Activated naive CD4-positive, alpha-beta T cell treated with anti-CD3 and anti-CD28 coated beads, Interleukin-2, amount 50 U/mL, for 24 hours (primary cell): ENCODE data around the gene KRTCAP2.
"Not testable (repeated sequence)": the region's sequence is repeated elsewhere in the genome, so short reads cannot be mapped to it uniquely, and the experiment has no call there.

ENCODE experiments used
- H3K27ac Mint-ChIP-seq: one replicate; pipeline ENCODE4 v1.8.0; 2021; ENCODE audit warnings: mild to moderate bottlenecking, mixed read lengths
- H3K27me3 Mint-ChIP-seq: one replicate; pipeline ENCODE4 v1.8.0; 2021; ENCODE audit warnings: mixed read lengths
- H3K36me3 Mint-ChIP-seq: one replicate; pipeline ENCODE4 v1.8.0; 2021; ENCODE audit warnings: mixed read lengths
- H3K4me1 Mint-ChIP-seq: one replicate; pipeline ENCODE4 v1.8.0; 2021; ENCODE audit warnings: mixed read lengths
- H3K4me3 Mint-ChIP-seq: one replicate; pipeline ENCODE4 v1.8.0; 2021; ENCODE audit warnings: mild to moderate bottlenecking, mixed read lengths
- H3K9me3 Mint-ChIP-seq: one replicate; pipeline ENCODE4 v1.8.0; 2021; ENCODE audit warnings: mixed read lengths

The KRTCAP2 gene

GRCh38 chr1:155192346-155193274 is 19.5 kb upstream of the KRTCAP2 start:
- peaks cover 40% of the 10 kb centered on the region for H3K4me1 Mint-ChIP-seq

GRCh38 chr1:155191904-155192303 is 18.8 kb upstream of the KRTCAP2 start:
- Mint-ChIP-seq H3K36me3 (no peaks in the 10 kb centered on the region), H3K27ac (no peak overlapping the region), H3K4me1 (peaks cover 40% of the 10 kb centered on the region), H3K27me3 (no peaks in the 10 kb centered on the region), H3K9me3 (no peaks in the 10 kb centered on the region), H3K4me3 (peak overlapping the region; percentile 42)

More at GRCh38 chr1:155192346-155193274, 19.5 kb upstream of the KRTCAP2 start:
- Mint-ChIP-seq H3K4me3 (peak overlapping the region; percentile 92), H3K27ac (peak overlapping the region; percentile 74), H3K9me3 (no peaks in the 10 kb centered on the region), H3K36me3 (no peaks in the 10 kb centered on the region), H3K27me3 (no peaks in the 10 kb centered on the region)

- not testable (repeated sequence) for H3K4me3 Mint-ChIP-seq, H3K36me3 Mint-ChIP-seq, H3K27me3 Mint-ChIP-seq, H3K27ac Mint-ChIP-seq, H3K9me3 Mint-ChIP-seq
- peaks cover 32% of the 10 kb centered on the region for H3K4me1 Mint-ChIP-seq
Observed at GRCh38 chr1:155189926-155190325, 16.8 kb upstream of the KRTCAP2 start.

- Mint-ChIP-seq H3K27me3 (no peaks in the 10 kb centered on the region), H3K36me3 (peaks cover 3% of the 10 kb centered on the region), H3K27ac (peak overlapping the region; percentile 80), H3K9me3 (no peaks in the 10 kb centered on the region), H3K4me3 (no peak overlapping the region), H3K4me1 (peaks cover 17% of the 10 kb centered on the region)
Observed at GRCh38 chr1:155188268-155188667, 15.2 kb upstream of the KRTCAP2 start.

GRCh38 chr1:155187456-155187891 is 14.4 kb upstream of the KRTCAP2 start:
- Mint-ChIP-seq H3K4me1 (peaks cover 12% of the 10 kb centered on the region), H3K27me3 (no peaks in the 10 kb centered on the region), H3K27ac (no peak overlapping the region), H3K4me3 (no peak overlapping the region), H3K36me3 (peaks cover 4% of the 10 kb centered on the region), H3K9me3 (no peaks in the 10 kb centered on the region)

- no peak overlapping the region for H3K27ac Mint-ChIP-seq
- no peak overlapping the region for H3K4me3 Mint-ChIP-seq
- H3K4me1 Mint-ChIP-seq = peaks cover 7% of the 10 kb centered on the region
- no peaks in the 10 kb centered on the region for H3K9me3 Mint-ChIP-seq
- H3K36me3 Mint-ChIP-seq = peaks cover 4% of the 10 kb centered on the region
- H3K27me3 Mint-ChIP-seq = no peaks in the 10 kb centered on the region
Observed at GRCh38 chr1:155186794-155187455, 13.8 kb upstream of the KRTCAP2 start.

GRCh38 chr1:155186067-155186793 is 13.1 kb upstream of the KRTCAP2 start:
- peaks cover 4% of the 10 kb centered on the region for H3K36me3 Mint-ChIP-seq
- no peak overlapping the region for H3K4me3 Mint-ChIP-seq
- no peaks in the 10 kb centered on the region for H3K9me3 Mint-ChIP-seq
- H3K4me1 Mint-ChIP-seq = peaks cover 5% of the 10 kb centered on the region
- no peak overlapping the region for H3K27ac Mint-ChIP-seq
- no peaks in the 10 kb centered on the region for H3K27me3 Mint-ChIP-seq

GRCh38 chr1:155185783-155186066 is 12.6 kb upstream of the KRTCAP2 start:
- no peak overlapping the region for H3K27ac Mint-ChIP-seq
- no peaks in the 10 kb centered on the region for H3K9me3 Mint-ChIP-seq
- no peaks in the 10 kb centered on the region for H3K27me3 Mint-ChIP-seq
- H3K36me3 Mint-ChIP-seq = peaks cover 4% of the 10 kb centered on the region
- peaks cover 5% of the 10 kb centered on the region for H3K4me1 Mint-ChIP-seq
- H3K4me3 Mint-ChIP-seq = no peak overlapping the region

GRCh38 chr1:155184835-155185782 is 12.0 kb upstream of the KRTCAP2 start:
- H3K36me3 Mint-ChIP-seq = peaks cover 4% of the 10 kb centered on the region
- no peak overlapping the region for H3K4me3 Mint-ChIP-seq
- H3K27ac Mint-ChIP-seq = no peak overlapping the region
- H3K9me3 Mint-ChIP-seq = no peaks in the 10 kb centered on the region
- H3K4me1 Mint-ChIP-seq = peaks cover 5% of the 10 kb centered on the region
- no peaks in the 10 kb centered on the region for H3K27me3 Mint-ChIP-seq

- Mint-ChIP-seq H3K9me3 (no peaks in the 10 kb centered on the region), H3K4me3 (no peak overlapping the region), H3K4me1 (peaks cover 5% of the 10 kb centered on the region), H3K27ac (no peak overlapping the region), H3K36me3 (peaks cover 4% of the 10 kb centered on the region), H3K27me3 (no peaks in the 10 kb centered on the region)
Observed at GRCh38 chr1:155184351-155184811, 11.3 kb upstream of the KRTCAP2 start.

GRCh38 chr1:155183775-155184221 is 10.7 kb upstream of the KRTCAP2 start:
- no peaks in the 10 kb centered on the region for H3K27me3 Mint-ChIP-seq
- H3K9me3 Mint-ChIP-seq = no peaks in the 10 kb centered on the region
- H3K4me1 Mint-ChIP-seq = peaks cover 5% of the 10 kb centered on the region
- no peak overlapping the region for H3K27ac Mint-ChIP-seq
- H3K36me3 Mint-ChIP-seq = peaks cover 7% of the 10 kb centered on the region
- no peak overlapping the region for H3K4me3 Mint-ChIP-seq

- peak overlapping the region; percentile 35 for H3K27ac Mint-ChIP-seq
- peaks cover 8% of the 10 kb centered on the region for H3K36me3 Mint-ChIP-seq
- H3K4me3 Mint-ChIP-seq = no peak overlapping the region
- H3K27me3 Mint-ChIP-seq = no peaks in the 10 kb centered on the region
- H3K9me3 Mint-ChIP-seq = no peaks in the 10 kb centered on the region
- H3K4me1 Mint-ChIP-seq = no peaks in the 10 kb centered on the region
Observed at GRCh38 chr1:155182052-155182550, 9.0 kb upstream of the KRTCAP2 start.

GRCh38 chr1:155181371-155182051 is 8.4 kb upstream of the KRTCAP2 start:
- peaks cover 5% of the 10 kb centered on the region for H3K4me1 Mint-ChIP-seq
- no peaks in the 10 kb centered on the region for H3K9me3 Mint-ChIP-seq
- no peaks in the 10 kb centered on the region for H3K27me3 Mint-ChIP-seq
- no peak overlapping the region for H3K27ac Mint-ChIP-seq
- H3K36me3 Mint-ChIP-seq = peaks cover 8% of the 10 kb centered on the region
- H3K4me3 Mint-ChIP-seq = no peak overlapping the region
